Measurements from ENCODE around the gene SRXN1.

Gene SRXN1

GRCh38 chr20:675033-675452, 22.0 kb upstream of the SRXN1 start:
- no peak for DNase-seq

GRCh38 chr20:673603-674001, 20.6 kb upstream of the SRXN1 start:
- no peak for DNase-seq

GRCh38 chr20:672963-673602, 20.1 kb upstream of the SRXN1 start:
- DNase-seq, result no peak

GRCh38 chr20:671252-672030, 18.4 kb upstream of the SRXN1 start:
- DNase-seq, result no peak

GRCh38 chr20:669573-669972, 16.6 kb upstream of the SRXN1 start:
- DNase-seq, result no peak

GRCh38 chr20:668638-669037, 15.6 kb upstream of the SRXN1 start:
- no peak for DNase-seq

GRCh38 chr20:668050-668449, 15.1 kb upstream of the SRXN1 start:
- DNase-seq, result no peak

- peak; percentile 48 to 63 for DNase-seq
Measured at GRCh38 chr20:667351-668034, 14.5 kb upstream of the SRXN1 start.

- DNase-seq, result no peak
Measured at GRCh38 chr20:666877-667276, 13.9 kb upstream of the SRXN1 start.

- no peak for DNase-seq
Measured at GRCh38 chr20:665276-665675, 12.3 kb upstream of the SRXN1 start.

- no peak for DNase-seq
Measured at GRCh38 chr20:664576-664975, 11.6 kb upstream of the SRXN1 start.

- DNase-seq, result no peak
Measured at GRCh38 chr20:664151-664550, 11.2 kb upstream of the SRXN1 start.

- DNase-seq, result no peak
Measured at GRCh38 chr20:663315-664090, 10.5 kb upstream of the SRXN1 start.

- DNase-seq, result no peak
Measured at GRCh38 chr20:662277-663192, 9.5 kb upstream of the SRXN1 start.

- DNase-seq, result no peak
Measured at GRCh38 chr20:661474-662270, 8.7 kb upstream of the SRXN1 start.

- no peak for DNase-seq
Measured at GRCh38 chr20:658731-659291, 5.8 kb upstream of the SRXN1 start.

GRCh38 chr20:658202-658601, 5.2 kb upstream of the SRXN1 start:
- no peak for DNase-seq

- no peak for DNase-seq
Measured at GRCh38 chr20:655726-656624, 3.0 kb upstream of the SRXN1 start.

- DNase-seq, result no peak
Measured at GRCh38 chr20:654417-654750, 1.4 kb upstream of the SRXN1 start.

Measured in stimulated activated CD4-positive, alpha-beta T cell treated with anti-CD3 and anti-CD28 coated beads, Interleukin-4, amount 100 ng/mL, for 4 hours (primary cell).